ENCODE measurements around the gene SERINC5. TPM values are rescaled to one million over a fixed set of nuclear protein-coding genes. Genes with fewer than 3 reads are reported as not detected.
"Not testable (repeated sequence)": the region's sequence is repeated elsewhere in the genome, so short reads cannot be mapped to it uniquely, and the experiment has no call there.

SERINC5 gene
- total and polyA plus RNA-seq, 5 experiments from 2014 or later: 21.8 to 186 (median 30.6) TPM

- Mint-ChIP-seq H3K27me3 (no peaks in the 10 kb centered on the region), H3K9me3 (peaks cover 0 to 1% (median 0%) of the 10 kb centered on the region in 9 donors), H3K27ac (peak overlapping the region in 6 of 10 donors; percentile 4 to 90 (median 36)), H3K36me3 (peaks cover 0 to 7% (median 2%) of the 10 kb centered on the region in 3 donors), H3K4me1 (peaks cover 16 to 45% (median 28%) of the 10 kb centered on the region in 4 donors), H3K4me3 (no peak overlapping the region)
- ATAC-seq (no peak), DNase-seq (no peak)
- POLR2A ChIA-PET: interaction anchor here (1.0 kb wide), 2 partner anchors 162 to 176 kb away, joined by 3 read pairs; partner anchors contain the start of gene SERINC5
These were observed 161.6 kb downstream of the SERINC5 start for GRCh38 chr5:80094236-80094738.

- H3K36me3 Mint-ChIP-seq: peaks cover 0 to 7% (median 5%) of the 10 kb centered on the region in 3 donors
- H3K27me3 Mint-ChIP-seq: no peaks in the 10 kb centered on the region
These were observed 162.1 kb downstream of the SERINC5 start for GRCh38 chr5:80093796-80094195.

GRCh38 chr5:80092486-80093107, 163.3 kb downstream of the SERINC5 start:
- Mint-ChIP-seq H3K27me3 (no peaks in the 10 kb centered on the region), H3K36me3 (peaks cover 0 to 7% (median 5%) of the 10 kb centered on the region in 3 donors), H3K27ac (peak overlapping the region; percentile 44 to 92 (median 86)), H3K4me1 (peaks cover 16 to 38% (median 28%) of the 10 kb centered on the region in 4 donors), H3K9me3 (peaks cover 0 to 1% (median 0%) of the 10 kb centered on the region in 9 donors), H3K4me3 (peak overlapping the region in 9 of 10 donors; percentile 15 to 67 (median 60))
- DNase-seq (no peak), ATAC-seq (peak; percentile 10 to 40)
- POLR2A ChIA-PET: interaction anchor here (0.7 to 3.8 kb wide), 16 partner anchors 10 to 216 kb away, joined by 3 to 21 read pairs (median 5); partner anchors contain the start of gene SERINC5

More at GRCh38 chr5:80093796-80094195, 162.1 kb downstream of the SERINC5 start:
- Mint-ChIP-seq H3K4me1 (peaks cover 16 to 45% (median 28%) of the 10 kb centered on the region in 4 donors), H3K27ac (peak overlapping the region in 5 of 10 donors; percentile 27 to 90 (median 51)), H3K4me3 (no peak overlapping the region), H3K9me3 (peaks cover 0 to 1% (median 0%) of the 10 kb centered on the region in 9 donors)
- DNase-seq: no peak
- POLR2A ChIA-PET: interaction anchor here (1.0 kb wide), 1 partner anchor 162 kb away, joined by 3 read pairs; the partner anchor contains the start of gene SERINC5
- ATAC-seq: no peak

GRCh38 chr5:80091792-80092192, 164.1 kb downstream of the SERINC5 start:
- ATAC-seq (peak; percentile 65 to 77), DNase-seq (peak in 7 of 10 donors; percentile 29 to 75 (median 43))
- Mint-ChIP-seq H3K4me3 (peak overlapping the region in 9 of 10 donors; percentile 9 to 66 (median 44)), H3K27ac (peak overlapping the region; percentile 49 to 91 (median 79)), H3K4me1 (peaks cover 12 to 34% (median 24%) of the 10 kb centered on the region in 4 donors)
- POLR2A ChIA-PET: interaction anchor here (0.6 to 3.8 kb wide), 18 partner anchors 11 to 217 kb away, joined by 3 to 21 read pairs (median 4); partner anchors contain the start of gene SERINC5
- not testable (repeated sequence) for H3K36me3 Mint-ChIP-seq, H3K9me3 Mint-ChIP-seq, H3K27me3 Mint-ChIP-seq

GRCh38 chr5:80090884-80091166, 165.0 kb downstream of the SERINC5 start:
- Mint-ChIP-seq H3K27ac (peak overlapping the region in 1 of 10 donors; percentile 47), H3K27me3 (no peaks in the 10 kb centered on the region), H3K4me3 (no peak overlapping the region), H3K4me1 (peaks cover 12 to 28% (median 22%) of the 10 kb centered on the region in 4 donors), H3K36me3 (peaks cover 0 to 7% (median 5%) of the 10 kb centered on the region in 3 donors), H3K9me3 (peaks cover 0 to 1% (median 0%) of the 10 kb centered on the region in 9 donors)
- ATAC-seq: no peak
- POLR2A ChIA-PET: interaction anchor here (1.7 to 3.8 kb wide), 2 partner anchors 184 to 218 kb away, joined by 20 to 21 read pairs; no protein-coding TSS in a partner anchor
- no peak for DNase-seq

GRCh38 chr5:80083101-80083890, 172.6 kb downstream of the SERINC5 start:
- H3K27ac Mint-ChIP-seq: peak overlapping the region in 9 of 10 donors; percentile 2 to 92 (median 76)
- H3K9me3 Mint-ChIP-seq: no peaks in the 10 kb centered on the region
- H3K4me1 Mint-ChIP-seq: peaks cover 2 to 12% (median 8%) of the 10 kb centered on the region in 4 donors
- DNase-seq (peak in 5 of 10 donors; percentile 10 to 63 (median 55)), ATAC-seq (peak; percentile 81 to 84)
- no peaks in the 10 kb centered on the region for H3K27me3 Mint-ChIP-seq
- H3K36me3 Mint-ChIP-seq: peaks cover 0 to 21% (median 9%) of the 10 kb centered on the region in 3 donors
- H3K4me3 Mint-ChIP-seq: peak overlapping the region; percentile 56 to 91 (median 78)
- POLR2A ChIA-PET: interaction anchor here (0.9 to 1.3 kb wide), 2 partner anchors 222 to 225 kb away, joined by 3 to 4 read pairs; no protein-coding TSS in a partner anchor

DNA sequence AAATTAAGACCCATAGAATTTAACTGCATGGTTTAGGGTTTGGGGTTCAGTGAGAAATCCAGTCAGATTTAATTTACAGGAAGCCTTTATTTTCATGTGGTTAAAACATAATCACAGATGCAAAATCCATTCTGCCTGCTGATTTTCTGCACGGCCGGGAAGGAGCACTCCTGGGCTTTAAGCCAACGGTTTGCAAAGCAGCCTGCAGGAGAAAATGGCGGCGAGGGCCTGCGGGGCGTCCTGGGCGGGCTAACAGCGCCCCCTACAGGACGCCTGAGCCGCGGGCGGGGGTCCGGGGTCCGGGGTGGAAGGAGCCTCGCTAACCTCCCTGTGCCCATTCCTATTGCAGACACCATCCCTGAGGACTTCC, 173.1 kb downstream of the SERINC5 start:
- peak; percentile 70 to 74 for ATAC-seq
- peaks cover 0 to 23% (median 14%) of the 10 kb centered on the region in 3 donors for H3K36me3 Mint-ChIP-seq
- DNase-seq: peak in 8 of 10 donors; percentile 31 to 72 (median 50)
- no peaks in the 10 kb centered on the region for H3K27me3 Mint-ChIP-seq
- POLR2A ChIA-PET: interaction anchor here (1.3 kb wide), 1 partner anchor 225 kb away, joined by 4 read pairs; no protein-coding TSS in a partner anchor
- H3K27ac Mint-ChIP-seq: peak overlapping the region in 6 of 10 donors; percentile 18 to 80 (median 42)
- peaks cover 2 to 12% (median 8%) of the 10 kb centered on the region in 4 donors for H3K4me1 Mint-ChIP-seq
- H3K4me3 Mint-ChIP-seq: peak overlapping the region in 9 of 10 donors; percentile 70 to 91 (median 79)
- H3K9me3 Mint-ChIP-seq: no peaks in the 10 kb centered on the region

- H3K27me3 Mint-ChIP-seq: no peaks in the 10 kb centered on the region
- H3K9me3 Mint-ChIP-seq: no peaks in the 10 kb centered on the region
- POLR2A ChIA-PET: no interaction called here
- DNase-seq (no peak), ATAC-seq (no peak)
- peaks cover 0 to 28% (median 15%) of the 10 kb centered on the region in 3 donors for H3K36me3 Mint-ChIP-seq
- H3K27ac Mint-ChIP-seq: peak overlapping the region in 3 of 10 donors; percentile 32 to 82 (median 43)
- peaks cover 2 to 12% (median 8%) of the 10 kb centered on the region in 4 donors for H3K4me1 Mint-ChIP-seq
- H3K4me3 Mint-ChIP-seq: peak overlapping the region in 5 of 10 donors; percentile 47 to 86 (median 77)
These were observed 173.6 kb downstream of the SERINC5 start for GRCh38 chr5:80082281-80082680.

GRCh38 chr5:80078921-80079320, 176.9 kb downstream of the SERINC5 start:
- H3K27me3 Mint-ChIP-seq: no peaks in the 10 kb centered on the region
- H3K27ac Mint-ChIP-seq: peak overlapping the region in 1 of 10 donors; percentile 22
- DNase-seq (no peak), ATAC-seq (no peak)
- H3K4me3 Mint-ChIP-seq: no peak overlapping the region
- POLR2A ChIA-PET: no interaction called here
- H3K4me1 Mint-ChIP-seq: peaks cover 2 to 12% (median 8%) of the 10 kb centered on the region in 4 donors
- no peaks in the 10 kb centered on the region for H3K9me3 Mint-ChIP-seq
- H3K36me3 Mint-ChIP-seq: peaks cover 0 to 44% (median 18%) of the 10 kb centered on the region in 3 donors

GRCh38 chr5:80077051-80077714, 178.7 kb downstream of the SERINC5 start:
- Mint-ChIP-seq H3K4me1 (peaks cover 0 to 3% (median 1%) of the 10 kb centered on the region in 4 donors), H3K27me3 (no peaks in the 10 kb centered on the region), H3K9me3 (no peaks in the 10 kb centered on the region), H3K4me3 (no peak overlapping the region), H3K36me3 (peaks cover 0 to 53% (median 21%) of the 10 kb centered on the region in 3 donors), H3K27ac (no peak overlapping the region)
- POLR2A ChIA-PET: no interaction called here
- no peak for DNase-seq
- no peak for ATAC-seq

- ATAC-seq (no peak), DNase-seq (no peak)
- Mint-ChIP-seq H3K36me3 (peaks cover 0 to 52% (median 25%) of the 10 kb centered on the region in 3 donors), H3K27me3 (no peaks in the 10 kb centered on the region), H3K27ac (peak overlapping the region in 1 of 10 donors; percentile 15), H3K4me3 (no peak overlapping the region), H3K4me1 (no peaks in the 10 kb centered on the region), H3K9me3 (no peaks in the 10 kb centered on the region)
- POLR2A ChIA-PET: no interaction called here
These were observed 179.5 kb downstream of the SERINC5 start for GRCh38 chr5:80076131-80077050.

All from naive thymus-derived CD8-positive, alpha-beta T cell (primary cell).